ENCODE measurements around the gene MICA.
A peak's percentile ranks its signal among the peaks of the same experiment; 100 is the strongest.
"Not testable (repeated sequence)": the region's sequence is repeated elsewhere in the genome, so short reads cannot be mapped to it uniquely, and the experiment has no call there.

MICA gene

DNA sequence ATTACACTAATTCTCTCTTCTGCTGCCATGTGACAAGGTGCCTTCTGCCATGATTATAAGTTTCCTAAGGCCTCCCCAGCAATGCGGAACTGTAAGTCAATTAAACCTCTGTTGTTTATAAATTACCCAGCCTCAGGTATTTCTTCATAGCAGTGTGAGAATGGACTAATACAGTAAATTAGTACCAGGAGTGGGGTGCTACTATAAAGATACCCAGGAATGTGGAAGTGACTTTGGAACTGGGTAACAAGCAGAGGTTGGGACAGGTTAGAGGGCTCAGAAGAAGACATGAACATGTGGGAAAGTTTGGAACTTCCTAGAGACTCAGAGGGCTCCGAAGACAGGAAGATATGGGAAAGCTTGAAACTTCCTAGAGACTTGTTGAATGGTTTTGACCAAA, 34.8 kb downstream of the MICA start:
- no peak for TF ChIP-seq CTCF (IDR thresholded peaks at IDR 0.05; ENCODE audit: extremely low read depth, missing control alignments)
- DNase-seq (ENCODE audit: low spot score) = no peak

- no peak for DNase-seq (ENCODE audit: low spot score)
- TF ChIP-seq CTCF (IDR thresholded peaks at IDR 0.05; ENCODE audit: extremely low read depth, missing control alignments) = no peak
Observed at GRCh38 chr6:31438677-31439076, 35.3 kb downstream of the MICA start.

GRCh38 chr6:31441365-31442267, 38.2 kb downstream of the MICA start:
- TF ChIP-seq CTCF (IDR thresholded peaks at IDR 0.05; ENCODE audit: extremely low read depth, missing control alignments) = peak; percentile 72
- DNase-seq (ENCODE audit: low spot score) = peak; percentile 81

GRCh38 chr6:31446481-31446880, 43.1 kb downstream of the MICA start:
- TF ChIP-seq CTCF (IDR thresholded peaks at IDR 0.05; ENCODE audit: extremely low read depth, missing control alignments) = no peak
- DNase-seq (ENCODE audit: low spot score) = no peak

- not testable (repeated sequence) for DNase-seq (ENCODE audit: low spot score)
Observed at GRCh38 chr6:31446999-31447789, 43.8 kb downstream of the MICA start.

DNA sequence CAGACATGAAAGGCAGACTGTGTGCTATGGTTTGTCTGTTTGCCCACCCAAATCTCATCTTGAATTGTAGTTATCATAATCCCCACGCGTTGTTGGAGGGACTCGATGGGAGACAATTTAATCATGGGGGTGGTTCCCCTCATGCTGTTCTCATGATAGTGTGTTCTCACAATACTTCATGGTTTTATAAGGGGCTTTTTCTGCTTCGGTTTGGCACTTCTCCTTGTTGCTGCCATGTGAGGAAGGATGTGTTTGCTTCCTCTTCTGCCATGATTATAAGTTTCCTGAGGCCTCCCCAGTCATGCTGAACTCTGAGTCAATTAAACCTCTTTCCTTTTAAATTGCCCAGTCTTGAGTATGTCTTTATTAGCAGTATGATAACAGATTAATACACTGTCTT, 47.4 kb downstream of the MICA start:
- TF ChIP-seq CTCF (IDR thresholded peaks at IDR 0.05; ENCODE audit: extremely low read depth, missing control alignments) = no peak
- DNase-seq (ENCODE audit: low spot score) = no peak

- TF ChIP-seq CTCF (IDR thresholded peaks at IDR 0.05; ENCODE audit: extremely low read depth, missing control alignments) = no peak
- no peak for DNase-seq (ENCODE audit: low spot score)
Observed at GRCh38 chr6:31452859-31453258, 49.5 kb downstream of the MICA start.
